Activated naive CD8-positive, alpha-beta T cell treated with anti-CD3 and anti-CD28 coated beads for 36 hours (primary cell): ENCODE measurements around the gene NPHS1. TPM values are rescaled to one million over a fixed set of nuclear protein-coding genes. Genes with fewer than 3 reads are reported as not detected.

Experiments
- DNase-seq: peaks from one replicate; pipeline ENCODE4 v3.0.0; 2021
- H3K27ac Mint-ChIP-seq: one replicate; pipeline ENCODE4 v1.8.0; 2022; ENCODE audit warnings: mild to moderate bottlenecking, moderate library complexity, mixed read lengths
- H3K27me3 Mint-ChIP-seq: one replicate; pipeline ENCODE4 v1.8.0; 2022; ENCODE audit warnings: mild to moderate bottlenecking, mixed read lengths
- H3K36me3 Mint-ChIP-seq: one replicate; pipeline ENCODE4 v1.8.0; 2021; ENCODE audit warnings: mild to moderate bottlenecking, mixed read lengths
- H3K4me1 Mint-ChIP-seq: one replicate; pipeline ENCODE4 v1.8.0; 2021; ENCODE audit warnings: mixed read lengths
- H3K4me3 Mint-ChIP-seq: one replicate; pipeline ENCODE4 v1.8.0; 2022; ENCODE audit warnings: mild to moderate bottlenecking, moderate library complexity, mixed read lengths
- H3K9me3 Mint-ChIP-seq: one replicate; pipeline ENCODE4 v1.8.0; 2022; ENCODE audit warnings: mixed read lengths
- total RNA-seq, 2 experiments: library from RNA; stranded (reverse); gene quantifications; one replicate each; pipeline ENCODE4 v1.2.3, GENCODE V29; 2021

NPHS1 gene
- total RNA-seq, 2 experiments from 2014 or later, result 0.36 to 0.49 TPM

GRCh38 chr19:35782589-35782988, 69.7 kb downstream of the NPHS1 start:
- Mint-ChIP-seq H3K4me1 (no peaks in the 10 kb centered on the region), H3K27ac (no peak overlapping the region), H3K4me3 (no peak overlapping the region), H3K27me3 (no peaks in the 10 kb centered on the region), H3K9me3 (no peaks in the 10 kb centered on the region), H3K36me3 (no peaks in the 10 kb centered on the region)
- no peak for DNase-seq

- Mint-ChIP-seq H3K4me3 (no peak overlapping the region), H3K27me3 (no peaks in the 10 kb centered on the region), H3K9me3 (no peaks in the 10 kb centered on the region), H3K4me1 (no peaks in the 10 kb centered on the region), H3K36me3 (no peaks in the 10 kb centered on the region), H3K27ac (no peak overlapping the region)
- no peak for DNase-seq
Measured at GRCh38 chr19:35781650-35782049, 70.7 kb downstream of the NPHS1 start.

DNA sequence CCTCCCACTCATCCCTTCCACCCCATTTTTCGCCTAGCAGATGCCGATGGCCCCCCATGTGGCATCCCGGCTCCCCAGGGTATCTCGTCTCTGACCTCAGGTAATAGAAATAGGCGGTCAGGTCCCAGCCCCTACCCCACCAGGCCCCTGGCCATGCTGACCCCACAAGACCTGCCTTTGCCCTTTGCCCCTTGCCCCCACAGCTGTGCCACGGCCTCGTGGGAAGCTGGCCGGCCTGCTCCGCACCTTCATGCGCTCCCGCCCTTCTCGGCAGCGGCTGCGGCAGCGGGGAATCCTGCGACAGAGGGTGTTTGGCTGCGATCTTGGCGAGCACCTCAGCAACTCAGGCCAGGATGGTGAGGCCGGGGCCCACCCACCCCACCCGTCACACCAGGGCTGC, 71.6 kb downstream of the NPHS1 start:
- no peak overlapping the region for H3K4me3 Mint-ChIP-seq
- peaks cover 5% of the 10 kb centered on the region for H3K4me1 Mint-ChIP-seq
- no peaks in the 10 kb centered on the region for H3K27me3 Mint-ChIP-seq
- DNase-seq, result no peak
- no peak overlapping the region for H3K27ac Mint-ChIP-seq
- H3K9me3 Mint-ChIP-seq, result no peaks in the 10 kb centered on the region
- H3K36me3 Mint-ChIP-seq, result no peaks in the 10 kb centered on the region

DNA sequence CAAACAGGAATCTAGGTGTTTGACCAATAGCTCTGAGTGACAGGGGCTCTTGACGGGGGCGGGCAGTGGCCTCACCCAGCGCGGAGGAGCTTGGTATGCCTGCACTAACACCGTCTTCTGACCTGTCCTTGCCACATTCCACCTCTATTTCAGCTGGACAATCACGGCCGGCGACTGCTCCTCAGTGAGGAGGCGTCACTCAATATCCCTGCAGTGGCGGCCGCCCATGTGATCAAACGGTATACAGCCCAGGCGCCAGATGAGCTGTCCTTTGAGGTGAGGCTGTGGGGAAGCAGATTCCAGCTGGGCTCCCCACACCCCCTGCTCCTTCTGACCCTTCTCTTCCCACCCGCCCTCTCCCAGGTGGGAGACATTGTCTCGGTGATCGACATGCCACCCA, 72.2 kb downstream of the NPHS1 start:
- H3K4me3 Mint-ChIP-seq, result no peak overlapping the region
- H3K27ac Mint-ChIP-seq, result no peak overlapping the region
- no peaks in the 10 kb centered on the region for H3K27me3 Mint-ChIP-seq
- H3K36me3 Mint-ChIP-seq, result no peaks in the 10 kb centered on the region
- no peak for DNase-seq
- H3K9me3 Mint-ChIP-seq, result no peaks in the 10 kb centered on the region
- H3K4me1 Mint-ChIP-seq, result peaks cover 6% of the 10 kb centered on the region

- H3K9me3 Mint-ChIP-seq, result no peaks in the 10 kb centered on the region
- no peak overlapping the region for H3K27ac Mint-ChIP-seq
- H3K4me1 Mint-ChIP-seq, result peaks cover 11% of the 10 kb centered on the region
- H3K4me3 Mint-ChIP-seq, result no peak overlapping the region
- H3K27me3 Mint-ChIP-seq, result no peaks in the 10 kb centered on the region
- no peaks in the 10 kb centered on the region for H3K36me3 Mint-ChIP-seq
- no peak for DNase-seq
Measured at GRCh38 chr19:35779033-35779432, 73.3 kb downstream of the NPHS1 start.

DNA sequence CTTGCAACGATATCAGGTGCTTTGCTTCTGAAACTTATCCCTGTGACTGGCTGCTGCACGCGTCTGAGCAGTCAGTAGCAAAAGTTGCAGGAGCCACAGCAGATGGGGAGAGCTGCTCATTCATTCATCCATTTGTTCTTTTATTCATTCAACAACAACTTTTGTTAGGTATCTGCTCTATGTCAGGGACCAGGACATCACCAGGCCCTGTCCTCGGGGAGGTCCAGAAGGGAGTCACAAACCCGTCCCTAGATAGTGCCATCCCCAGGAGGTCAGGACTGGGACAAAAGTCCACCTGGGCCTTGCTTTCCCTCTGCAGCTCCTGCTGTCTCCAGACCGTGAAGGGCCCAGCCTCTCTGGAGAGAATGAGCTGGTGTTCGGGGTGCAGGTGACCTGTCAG, 74.3 kb downstream of the NPHS1 start:
- no peak for DNase-seq
- no peak overlapping the region for H3K4me3 Mint-ChIP-seq
- peaks cover 11% of the 10 kb centered on the region for H3K4me1 Mint-ChIP-seq
- H3K27me3 Mint-ChIP-seq, result no peaks in the 10 kb centered on the region
- no peaks in the 10 kb centered on the region for H3K36me3 Mint-ChIP-seq
- H3K9me3 Mint-ChIP-seq, result no peaks in the 10 kb centered on the region
- H3K27ac Mint-ChIP-seq, result no peak overlapping the region

- H3K27me3 Mint-ChIP-seq, result no peaks in the 10 kb centered on the region
- DNase-seq, result no peak
- H3K4me1 Mint-ChIP-seq, result peaks cover 11% of the 10 kb centered on the region
- H3K4me3 Mint-ChIP-seq, result peak overlapping the region; percentile 7
- H3K9me3 Mint-ChIP-seq, result no peaks in the 10 kb centered on the region
- H3K36me3 Mint-ChIP-seq, result no peaks in the 10 kb centered on the region
- H3K27ac Mint-ChIP-seq, result no peak overlapping the region
Measured at GRCh38 chr19:35777086-35777841, 75.0 kb downstream of the NPHS1 start.

DNA sequence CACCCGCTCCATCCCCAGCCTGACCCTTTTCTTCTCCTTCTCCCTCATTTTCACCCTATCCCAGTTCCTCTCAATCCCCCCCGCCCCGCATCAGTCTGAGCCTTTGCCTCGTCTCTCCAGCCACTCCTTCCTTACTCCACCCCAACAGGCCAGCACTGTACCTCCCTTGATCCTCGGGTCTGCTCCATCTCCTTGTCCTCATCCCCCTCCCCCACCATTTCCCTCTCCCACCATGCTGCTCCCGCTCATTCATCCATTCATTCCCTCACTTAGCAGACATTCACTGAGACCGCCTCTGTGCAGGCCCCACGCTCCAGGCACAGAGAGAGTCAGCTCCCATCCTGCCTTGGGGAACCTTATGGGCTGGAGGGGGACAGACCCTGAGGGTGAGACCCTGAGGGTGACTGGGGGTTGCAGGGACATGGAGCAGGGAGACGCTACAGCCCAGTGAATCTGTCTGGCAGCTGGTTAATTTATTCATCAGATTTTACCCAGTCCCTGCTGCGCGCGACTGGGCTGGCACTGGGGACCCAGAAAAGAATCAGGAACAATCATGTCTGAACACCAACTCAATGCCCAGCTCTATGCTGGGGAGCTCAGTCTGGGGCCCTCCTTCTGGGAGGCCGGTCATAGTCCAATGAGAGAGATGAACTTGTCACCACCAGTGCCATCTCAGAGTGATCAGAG, 76.1 kb downstream of the NPHS1 start:
- H3K27ac Mint-ChIP-seq, result no peak overlapping the region
- H3K27me3 Mint-ChIP-seq, result no peaks in the 10 kb centered on the region
- no peak for DNase-seq
- no peaks in the 10 kb centered on the region for H3K9me3 Mint-ChIP-seq
- H3K36me3 Mint-ChIP-seq, result no peaks in the 10 kb centered on the region
- peaks cover 11% of the 10 kb centered on the region for H3K4me1 Mint-ChIP-seq
- H3K4me3 Mint-ChIP-seq, result peak overlapping the region; percentile 82

Other genes with a start within 250 kb of the NPHS1 start
- 10 to 100 TPM; 37.9 to 44.6 TPM for gene HAUS5, start 239.8 kb downstream of the NPHS1 start, total RNA-seq
- gene RBM42, start 223.5 kb downstream of the NPHS1 start, total RNA-seq, result 10 to 100 TPM; 91.7 to 99.1 TPM
- 1 to 10 TPM; 1.5 to 2.3 TPM for gene ETV2, start 210.8 kb downstream of the NPHS1 start, total RNA-seq
- 100 to 1,000 TPM; 414 to 433 TPM for gene COX6B1, start 204.2 kb downstream of the NPHS1 start, total RNA-seq
- 1 to 10 TPM; 1.6 to 1.8 TPM for gene UPK1A, start 186.0 kb downstream of the NPHS1 start, total RNA-seq
- 100 to 1,000 TPM; 220 to 238 TPM for gene ZBTB32, start 147.9 kb downstream of the NPHS1 start, total RNA-seq
- gene KMT2B, start 134.5 kb downstream of the NPHS1 start, total RNA-seq, result 10 to 100 TPM; 42.2 to 45.5 TPM
- 10 to 100 TPM; 79.2 to 80.6 TPM for gene IGFLR1, start 110.1 kb downstream of the NPHS1 start, total RNA-seq
- 10 to 100 TPM; 42.3 to 43.9 TPM for gene U2AF1L4, start 107.1 kb downstream of the NPHS1 start, total RNA-seq
- gene PSENEN, start 106.9 kb downstream of the NPHS1 start, total RNA-seq, result 10 to 100 TPM; 38.5 to 41.6 TPM
- gene LIN37, start 103.9 kb downstream of the NPHS1 start, total RNA-seq, result 1 to 10 TPM; 5.1 to 7.0 TPM
- gene HSPB6, start 95.5 kb downstream of the NPHS1 start, total RNA-seq, result under 1 TPM; 0.39 to 0.78 TPM
- 10 to 100 TPM; 29.9 to 33.3 TPM for gene PROSER3, start 94.3 kb downstream of the NPHS1 start, total RNA-seq
- 10 to 100 TPM; 15.0 to 16.3 TPM for gene ARHGAP33, start 76.9 kb downstream of the NPHS1 start, total RNA-seq
- not detected for gene PRODH2, start 39.7 kb downstream of the NPHS1 start, total RNA-seq
- 1 to 10 TPM; 2.3 to 2.4 TPM for gene KIRREL2, start 4.4 kb upstream of the NPHS1 start, total RNA-seq
- under 1 TPM; 0.68 to 0.88 TPM for gene APLP1, start 16.1 kb upstream of the NPHS1 start, total RNA-seq
- gene NFKBID, start 48.0 kb upstream of the NPHS1 start, total RNA-seq, result 10 to 100 TPM; 72.2 to 73.7 TPM
- 10 to 100 TPM; 44.9 to 53.8 TPM for gene HCST, start 50.0 kb upstream of the NPHS1 start, total RNA-seq
- gene TYROBP, start 55.8 kb upstream of the NPHS1 start, total RNA-seq, result not detected
- gene LRFN3, start 83.9 kb upstream of the NPHS1 start, total RNA-seq, result 1 to 10 TPM; 5.8 to 7.1 TPM
- 10 to 100 TPM; 22.6 to 23.1 TPM for gene SDHAF1, start 142.7 kb upstream of the NPHS1 start, total RNA-seq
- gene SYNE4, start 156.3 kb upstream of the NPHS1 start, total RNA-seq, result 1 to 10 TPM in 1 of 2 experiments, under 1 TPM in 1; 0.99 to 1.8 TPM
- gene ALKBH6, start 161.7 kb upstream of the NPHS1 start, total RNA-seq, result 10 to 100 TPM; 35.0 to 35.5 TPM
- under 1 TPM; 0.25 to 0.60 TPM for gene CLIP3, start 180.4 kb upstream of the NPHS1 start, total RNA-seq
- 1 to 10 TPM; 2.4 to 2.7 TPM for gene THAP8, start 201.8 kb upstream of the NPHS1 start, total RNA-seq
- 10 to 100 TPM; 19.1 to 20.4 TPM for gene WDR62, start 202.4 kb upstream of the NPHS1 start, total RNA-seq